Brain pericyte (primary cell): ENCODE results near the gene CROCC2.

ENCODE experiments used
- DNase-seq: peaks from one replicate; pipeline ENCODE4 v3.0.0-alpha.2; 2012; ENCODE audit warnings: low read depth, low spot score

The CROCC2 gene

GRCh38 chr2:240906141-240906910, at the start of gene CROCC2:
Gene CROCC2, plus strand, starts transcription at chr2:240906336. Its CDS starts 178 bp downstream, at chr2:240906514.
- no peak for DNase-seq

- no peak for DNase-seq
Measured at GRCh38 chr2:240857039-240858008, 48.8 kb upstream of the CROCC2 start.

GRCh38 chr2:240858321-240858720, 47.8 kb upstream of the CROCC2 start:
- no peak for DNase-seq

GRCh38 chr2:240858871-240859270, 47.3 kb upstream of the CROCC2 start:
- DNase-seq = no peak

- DNase-seq = no peak
Measured at GRCh38 chr2:240861547-240861946, 44.6 kb upstream of the CROCC2 start.

GRCh38 chr2:240864475-240864874, 41.7 kb upstream of the CROCC2 start:
- DNase-seq = no peak

- no peak for DNase-seq
Measured at GRCh38 chr2:240865391-240865790, 40.7 kb upstream of the CROCC2 start.

- DNase-seq = no peak
Measured at GRCh38 chr2:240868286-240869108, 37.6 kb upstream of the CROCC2 start, which contains the start of gene AGXT. Gene AGXT, plus strand, starts transcription at chr2:240868824. Its CDS starts 42 bp downstream, at chr2:240868866.

- DNase-seq = no peak
Measured at GRCh38 chr2:240869109-240869955, 36.8 kb upstream of the CROCC2 start.

- DNase-seq = no peak
Measured at GRCh38 chr2:240869956-240870875, 35.9 kb upstream of the CROCC2 start.

GRCh38 chr2:240871071-240871958, 34.8 kb upstream of the CROCC2 start:
- DNase-seq = no peak

- DNase-seq = no peak
Measured at GRCh38 chr2:240872317-240873097, 33.6 kb upstream of the CROCC2 start.

- DNase-seq = no peak
Measured at GRCh38 chr2:240873098-240873788, 32.9 kb upstream of the CROCC2 start.

- DNase-seq = no peak
Measured at GRCh38 chr2:240873805-240874714, 32.1 kb upstream of the CROCC2 start.

- DNase-seq = no peak
Measured at GRCh38 chr2:240874715-240875227, 31.4 kb upstream of the CROCC2 start.
